HepG2 (cell line): ENCODE data around the gene CFAP90. TPM values are rescaled to one million over a fixed set of nuclear protein-coding genes. Genes with fewer than 3 reads are reported as not detected.

ENCODE experiments used
- ATAC-seq: fragments of 200-7000 bp; cut with Tn5 transposase; 3 replicates; pipeline ENCODE4 v1.9.1; 2020; ENCODE audit warnings: mild to moderate bottlenecking, moderate library complexity
- Bru-seq: library from RNA; stranded (reverse); fragments of 400-500 nt; gene quantifications from one replicate; lab custom pipeline; 2021; lab: Mats Ljungman, UMichigan
- BruChase-seq, 2 experiments: library from RNA; stranded (reverse); fragments of 400-500 nt; gene quantifications; one replicate each; lab custom pipeline; 2021; lab: Mats Ljungman, UMichigan
- BruUV-seq: library from RNA; stranded (reverse); fragments of 400-500 nt; replicated peaks from 2 replicates; lab custom pipeline; 2021; lab: Mats Ljungman, UMichigan
- CTCF ChIA-PET: fragments of 300-600 bp; formaldehyde crosslinking; extraction: SDS; loops from one replicate; lab custom pipeline; 2021; ENCODE audit warnings: low total read pairs, inconsistent platforms, low intra/inter-chr PET ratio; lab: Yijun Ruan, JAX
- POLR2A ChIA-PET: fragments of 350-600 bp; sonication (Branson Sonifier 250); formaldehyde crosslinking; loops from one replicate; lab custom pipeline; 2020; ENCODE audit warnings: antibody characterized with exemption, inconsistent platforms; lab: Yijun Ruan, JAX
- DNase-seq: peaks from one replicate; pipeline ENCODE4 v3.0.0-alpha.2; 2015; ENCODE audit warnings: low spot score
- FAIRE-seq: peaks from 3 replicates; lab custom pipeline; 2011; peaks lifted over from hg19 to GRCh38; lab: Jason Lieb, UNC
- H2AFZ ChIP-seq: one replicate; pipeline ENCODE4 v1.6.1; 2011; ENCODE audit warnings: low read length, inconsistent platforms
- H3K27ac ChIP-seq: fragments of 300-600 bp; 3 replicates; pipeline ENCODE4 v1.8.0; 2011; ENCODE audit warnings: mixed run types, mild to moderate bottlenecking, mixed read lengths, low read length, inconsistent platforms; ENCODE audit not compliant: insufficient read depth; ENCODE audit errors: extremely low read length
- H3K27me3 ChIP-seq, 2 experiments: fragments of 200-600 bp in 1 of 2; 2 replicates in 1 of 2; 3 replicates in 1 of 2; pipeline versions ENCODE4 v1.6.0 to v1.8.0; 2011; ENCODE audit warnings: low read length in 2 of 2, mild to moderate bottlenecking in 2 of 2, moderate library complexity in 2 of 2, inconsistent platforms in 1 of 2; ENCODE audit not compliant: insufficient read depth in 2 of 2, control insufficient read depth in 1 of 2
- H3K36me3 ChIP-seq, 2 experiments: fragments of 200-600 bp in 1 of 2; replicated peaks in 1 of 2; 2 replicates in 1 of 2; 3 replicates in 1 of 2; pipeline versions ENCODE4 v1.5.1 to v1.8.0; 2011; ENCODE audit warnings: low read length in 2 of 2, inconsistent platforms in 1 of 2; ENCODE audit not compliant: insufficient read depth in 2 of 2, control insufficient read depth in 1 of 2
- H3K4me1 ChIP-seq: 2 replicates; pipeline ENCODE4 v1.5.1; 2012; ENCODE audit warnings: low read length, inconsistent platforms; ENCODE audit not compliant: insufficient read depth
- H3K4me2 ChIP-seq: 2 replicates; pipeline ENCODE4 v1.6.0; 2011; ENCODE audit warnings: low read depth, low read length, inconsistent platforms
- H3K4me3 ChIP-seq, 3 experiments: fragments of 200-600 bp in 1 of 3; sonication (generic), shearing (Covaris generic) in 1 of 3; replicated peaks in 1 of 3; 2 replicates each; pipeline ENCODE4 v1.5.1; 2011 to 2016; ENCODE audit warnings: low read length in 3 of 3, inconsistent platforms in 2 of 3, low read depth in 2 of 3, mild to moderate bottlenecking in 2 of 3, control low read depth in 1 of 3, mixed read lengths in 1 of 3; ENCODE audit not compliant: insufficient read depth in 1 of 3
- H3K79me2 ChIP-seq: one replicate; pipeline ENCODE4 v1.6.1; 2011; ENCODE audit warnings: low read length, inconsistent platforms; ENCODE audit not compliant: insufficient read depth
- H3K9ac ChIP-seq: 2 replicates; pipeline ENCODE4 v1.6.0; 2011; ENCODE audit warnings: mild to moderate bottlenecking, low read depth, low read length, inconsistent platforms; ENCODE audit not compliant: insufficient read depth
- H3K9me3 ChIP-seq: 2 replicates; pipeline ENCODE4 v1.5.1; 2012; ENCODE audit warnings: mild to moderate bottlenecking, low read length
- H4K20me1 ChIP-seq: 2 replicates; pipeline ENCODE4 v1.6.0; 2011; ENCODE audit warnings: inconsistent platforms, mild to moderate bottlenecking, low read length, moderate library complexity; ENCODE audit not compliant: insufficient read depth
- PHF8 ChIP-seq: sonication (generic); formaldehyde crosslinking; IDR thresholded peaks from 2 replicates; pipeline ENCODE4 v1.5.0; 2020; ENCODE audit warnings: missing genetic modification reagents
- POGZ ChIP-seq: sonication (generic); formaldehyde crosslinking; IDR thresholded peaks from 2 replicates; pipeline ENCODE4 v1.4.0; 2020; ENCODE audit warnings: mild to moderate bottlenecking, missing genetic modification reagents
- SP2 ChIP-seq: sonication (generic); formaldehyde crosslinking; IDR thresholded peaks from 2 replicates; pipeline ENCODE4 v1.5.1; 2020; ENCODE audit warnings: mild to moderate bottlenecking, missing genetic modification reagents
- ZMYM4 ChIP-seq: sonication (generic); formaldehyde crosslinking; IDR thresholded peaks from 2 replicates; pipeline ENCODE4 v1.8.1; 2023; ENCODE audit warnings: mild to moderate bottlenecking, missing genetic modification reagents
- WGBS: methylation state at CpG from one replicate; pipeline ENCODE4 v1.1.6; 2017; ENCODE audit warnings: low lambda C conversion rate; 5-methylcytosine and 5-hydroxymethylcytosine counted together
- in situ Hi-C: cut with HindIII; loops from 2 replicates; pipeline ENCODE4 v1.10.0; 2017; ENCODE audit warnings: low pct_unique_long_range_greater_than_20kb; ENCODE audit not compliant: extremely low pct_ligation_motif_present
- intact Hi-C: fragments of 100-400 bp; cut with micrococcal nuclease; formaldehyde crosslinking; loops from one replicate; pipeline ENCODE4 v1.10.0; 2022; ENCODE audit not compliant: unreplicated experiment
- long read RNA-seq, 2 experiments: library from RNA in 1 of 2; library from polyadenylated mRNA in 1 of 2; stranded (forward) in 1 of 2; unstranded in 1 of 2; transcript quantifications; one replicate each; pipeline ENCODE4 v2.0.0, GENCODE V29; 2019 to 2022
- polyA minus RNA-seq, 3 experiments: library from RNA; depleted of rRNA, polyadenylated mRNA; stranded (reverse); fragments of >200 nt; gene quantifications; 2 replicates each; pipeline ENCODE4 v1.2.3, GENCODE V29; 2011; ENCODE audit warnings: low replicate concordance in 1 of 3
- polyA plus RNA-seq, 8 experiments: library from polyadenylated mRNA; depleted of rRNA in 3 of 8; stranded (reverse) in 7 of 8; unstranded in 1 of 8; fragments of >200 nt; fragmentation: Illumina TruSeq in 4 of 8; extraction: Trizol in 4 of 8; gene quantifications; 2 replicates each; pipeline versions ENCODE4 v1.2.1 to v1.2.3, GENCODE V29; 2011 to 2016; ENCODE audit warnings: low read depth in 4 of 8, missing spikeins in 1 of 8, mixed read lengths in 1 of 8; ENCODE audit not compliant: insufficient read depth in 1 of 8
- total RNA-seq, 5 experiments: library from RNA; depleted of rRNA; stranded (reverse); fragments of >200 nt; fragmentation: Illumina TruSeq; extraction: Trizol; gene quantifications; 2 replicates each; pipeline ENCODE4 v1.2.3, GENCODE V29; 2016; ENCODE audit warnings: low read depth in 1 of 5
- TF ChIP-seq, protein P1 (sequence below): sonication (generic); formaldehyde crosslinking; IDR thresholded peaks from 2 replicates; pipeline ENCODE4 v1.8.1; 2023; ENCODE audit warnings: mild to moderate bottlenecking, moderate library complexity, missing genetic modification reagents
- TF ChIP-seq, protein P2 (sequence below): sonication (generic); formaldehyde crosslinking; IDR thresholded peaks from 2 replicates; pipeline ENCODE4 v1.8.0; 2022; ENCODE audit warnings: mild to moderate bottlenecking, missing genetic modification reagents, moderate library complexity
- TF ChIP-seq, protein P3 (sequence below): sonication (generic); formaldehyde crosslinking; IDR thresholded peaks from 2 replicates; pipeline ENCODE4; 2020; ENCODE audit warnings: missing genetic modification reagents, mild to moderate bottlenecking, borderline replicate concordance
- TF ChIP-seq, protein P4 (sequence below): sonication (generic); formaldehyde crosslinking; IDR thresholded peaks from 2 replicates; pipeline ENCODE4 v1.5.0; 2020; ENCODE audit warnings: mild to moderate bottlenecking, missing genetic modification reagents, moderate library complexity

The CFAP90 gene, protein sequence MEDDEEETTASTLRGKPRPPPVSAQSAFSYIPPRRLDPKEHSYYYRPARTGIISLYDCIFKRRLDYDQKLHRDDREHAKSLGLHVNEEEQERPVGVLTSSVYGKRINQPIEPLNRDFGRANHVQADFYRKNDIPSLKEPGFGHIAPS
- 0.11 and 0.20 TPM in 2 replicates for total RNA-seq (2016; rRNA removed; fragmentation: Illumina TruSeq; extraction: Trizol)
- total RNA-seq (2016; cell fraction: cytosol; rRNA removed; fragmentation: Illumina TruSeq; extraction: Trizol; ENCODE audit: low read depth), result not detected in 2 replicates
- total RNA-seq (2016; cell fraction: insoluble cytoplasmic fraction; rRNA removed; fragmentation: Illumina TruSeq; extraction: Trizol), result not detected in 2 replicates
- not detected in 2 replicates for total RNA-seq (2016; cell fraction: membrane; rRNA removed; fragmentation: Illumina TruSeq; extraction: Trizol)
- not detected in 2 replicates for total RNA-seq (2016; cell fraction: nucleus; rRNA removed; fragmentation: Illumina TruSeq; extraction: Trizol)
- not detected in 2 replicates for polyA plus RNA-seq (2011; rRNA removed)
- not detected in 2 replicates for polyA plus RNA-seq (2011; cell fraction: cytosol; rRNA removed)
- not detected in 2 replicates for polyA plus RNA-seq (2011; cell fraction: nucleus; rRNA removed)
- 0.09 TPM in 1 of 2 replicates, not detected in the other for polyA plus RNA-seq (2012)
- polyA plus RNA-seq (2016; cell fraction: cytosol; fragmentation: Illumina TruSeq; extraction: Trizol; ENCODE audit: low read depth), result 0.10 TPM in 1 of 2 replicates, not detected in the other
- polyA plus RNA-seq (2016; cell fraction: insoluble cytoplasmic fraction; fragmentation: Illumina TruSeq; extraction: Trizol; ENCODE audit: low read depth), result not detected in 2 replicates
- 0.25 TPM in 1 of 2 replicates, not detected in the other for polyA plus RNA-seq (2016; cell fraction: membrane; fragmentation: Illumina TruSeq; extraction: Trizol; ENCODE audit: low read depth)
- polyA plus RNA-seq (2016; cell fraction: nucleus; fragmentation: Illumina TruSeq; extraction: Trizol; ENCODE audit: insufficient read depth, low read depth), result not detected in 2 replicates
- polyA minus RNA-seq (2011; rRNA and poly(A)+ RNA removed; ENCODE audit: low replicate concordance), result not detected in 2 replicates
- polyA minus RNA-seq (2011; cell fraction: cytosol; rRNA and poly(A)+ RNA removed), result not detected in 2 replicates
- not detected in 2 replicates for polyA minus RNA-seq (2011; cell fraction: nucleus; rRNA and poly(A)+ RNA removed)
- percentile 12 among the genes with signal in this experiment for Bru-seq, nascent RNA
- percentile 5 among the genes with signal in this experiment for BruChase-seq, experiment 1, labeled RNA remaining after a 6-hour chase
- BruChase-seq, experiment 2, labeled RNA remaining after a 2-hour chase, result percentile 12 among the genes with signal in this experiment
- long read RNA-seq, experiment 1, result 0 reads
- long read RNA-seq, experiment 2, partial matches to known transcripts, result 1 of 2 reads
- long read RNA-seq, experiment 2, other reads (novel, unspliced or antisense), result 1 of 2 reads

GRCh38 chr5:7850395-7851239, at the start of gene CFAP90:
TSS of gene CFAP90 (minus strand) at chr5:7851133. CDS start at chr5:7851021, 112 bp downstream.
- H3K4me1 ChIP-seq, result peaks cover 25% of the 10 kb centered on the region
- peak within 1 kb of the TSS; percentile 90 for H3K4me2 ChIP-seq
- peak within 1 kb of the TSS; percentile 12 for H2AFZ ChIP-seq
- intact Hi-C loops, result no loop called here
- peak within 1 kb of the TSS; percentile 54 to 71 (median 70) for H3K4me3 ChIP-seq
- H3K79me2 ChIP-seq, result no peaks in the 10 kb centered on the region
- BruUV-seq, result no TSS peak
- H3K9ac ChIP-seq, result peak within 1 kb of the TSS; percentile 62; the same call in 1 of the 2 replicates
- CTCF ChIA-PET, result no interaction called here
- H3K36me3 ChIP-seq, result no peaks in the 10 kb centered on the region
- POLR2A ChIA-PET, result interaction anchor here (1.3 to 3.6 kb wide), 3 partner anchors 10 to 22 kb away, joined by 4 to 18 read pairs (median 4); partner anchors contain the start of genes FASTKD3 and MTRR
- peak; percentile 92 for ATAC-seq
- peak; percentile 49 for DNase-seq
- H4K20me1 ChIP-seq, result no peaks in the 10 kb centered on the region
- 0% methylated on average over 7 of the region's 76 CpGs for WGBS
- FAIRE-seq, result no peak
- H3K27me3 ChIP-seq, result peaks cover 3 to 17% of the 10 kb centered on the region in 2 experiments; a peak in 2 of 5 replicates
- in situ Hi-C loops, result no loop called here
- H3K9me3 ChIP-seq, result no peaks in the 10 kb centered on the region
- peak within 1 kb of the TSS; percentile 46 for H3K27ac ChIP-seq
- TF ChIP-seq, protein P1, sequence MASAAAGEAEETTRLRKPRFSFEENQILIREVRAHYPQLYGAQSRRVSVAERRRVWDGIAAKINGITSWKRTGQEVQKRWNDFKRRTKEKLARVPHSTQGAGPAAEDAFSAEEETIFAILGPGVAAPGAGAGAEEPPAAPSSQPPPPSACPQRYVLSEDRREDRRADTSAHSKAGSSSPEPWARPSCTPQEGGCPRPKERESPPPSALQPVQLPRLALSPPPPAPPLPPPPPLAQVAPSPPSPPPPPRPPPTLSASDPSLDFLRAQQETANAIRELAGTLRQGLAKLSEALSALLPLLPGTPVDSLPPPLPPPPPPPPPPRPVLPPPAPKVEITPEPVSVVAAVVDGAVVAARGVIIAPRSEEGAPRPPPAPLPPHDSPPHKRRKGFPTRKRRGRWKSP (CRISPR knock-in tag), result peak; percentile 53; the same call in 1 of the 2 replicates
- TF ChIP-seq POGZ (CRISPR knock-in tag) (no peak), SP2 (CRISPR knock-in tag) (0 out of 2 replicates have a peak, but pooled peaks have one; percentile 28), ZMYM4 (0 out of 2 replicates have a peak, but pooled peaks have one; percentile 21), PHF8 (peak; percentile 56; the same call in 1 of the 2 replicates)
- TF ChIP-seq, protein P2, sequence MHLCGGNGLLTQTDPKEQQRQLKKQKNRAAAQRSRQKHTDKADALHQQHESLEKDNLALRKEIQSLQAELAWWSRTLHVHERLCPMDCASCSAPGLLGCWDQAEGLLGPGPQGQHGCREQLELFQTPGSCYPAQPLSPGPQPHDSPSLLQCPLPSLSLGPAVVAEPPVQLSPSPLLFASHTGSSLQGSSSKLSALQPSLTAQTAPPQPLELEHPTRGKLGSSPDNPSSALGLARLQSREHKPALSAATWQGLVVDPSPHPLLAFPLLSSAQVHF (CRISPR knock-in tag), result no peak
- TF ChIP-seq, protein P3, sequence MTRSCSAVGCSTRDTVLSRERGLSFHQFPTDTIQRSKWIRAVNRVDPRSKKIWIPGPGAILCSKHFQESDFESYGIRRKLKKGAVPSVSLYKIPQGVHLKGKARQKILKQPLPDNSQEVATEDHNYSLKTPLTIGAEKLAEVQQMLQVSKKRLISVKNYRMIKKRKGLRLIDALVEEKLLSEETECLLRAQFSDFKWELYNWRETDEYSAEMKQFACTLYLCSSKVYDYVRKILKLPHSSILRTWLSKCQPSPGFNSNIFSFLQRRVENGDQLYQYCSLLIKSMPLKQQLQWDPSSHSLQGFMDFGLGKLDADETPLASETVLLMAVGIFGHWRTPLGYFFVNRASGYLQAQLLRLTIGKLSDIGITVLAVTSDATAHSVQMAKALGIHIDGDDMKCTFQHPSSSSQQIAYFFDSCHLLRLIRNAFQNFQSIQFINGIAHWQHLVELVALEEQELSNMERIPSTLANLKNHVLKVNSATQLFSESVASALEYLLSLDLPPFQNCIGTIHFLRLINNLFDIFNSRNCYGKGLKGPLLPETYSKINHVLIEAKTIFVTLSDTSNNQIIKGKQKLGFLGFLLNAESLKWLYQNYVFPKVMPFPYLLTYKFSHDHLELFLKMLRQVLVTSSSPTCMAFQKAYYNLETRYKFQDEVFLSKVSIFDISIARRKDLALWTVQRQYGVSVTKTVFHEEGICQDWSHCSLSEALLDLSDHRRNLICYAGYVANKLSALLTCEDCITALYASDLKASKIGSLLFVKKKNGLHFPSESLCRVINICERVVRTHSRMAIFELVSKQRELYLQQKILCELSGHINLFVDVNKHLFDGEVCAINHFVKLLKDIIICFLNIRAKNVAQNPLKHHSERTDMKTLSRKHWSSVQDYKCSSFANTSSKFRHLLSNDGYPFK (CRISPR knock-in tag), result peak; percentile 23; the same call in 1 of the 2 replicates
- TF ChIP-seq, protein P4, sequence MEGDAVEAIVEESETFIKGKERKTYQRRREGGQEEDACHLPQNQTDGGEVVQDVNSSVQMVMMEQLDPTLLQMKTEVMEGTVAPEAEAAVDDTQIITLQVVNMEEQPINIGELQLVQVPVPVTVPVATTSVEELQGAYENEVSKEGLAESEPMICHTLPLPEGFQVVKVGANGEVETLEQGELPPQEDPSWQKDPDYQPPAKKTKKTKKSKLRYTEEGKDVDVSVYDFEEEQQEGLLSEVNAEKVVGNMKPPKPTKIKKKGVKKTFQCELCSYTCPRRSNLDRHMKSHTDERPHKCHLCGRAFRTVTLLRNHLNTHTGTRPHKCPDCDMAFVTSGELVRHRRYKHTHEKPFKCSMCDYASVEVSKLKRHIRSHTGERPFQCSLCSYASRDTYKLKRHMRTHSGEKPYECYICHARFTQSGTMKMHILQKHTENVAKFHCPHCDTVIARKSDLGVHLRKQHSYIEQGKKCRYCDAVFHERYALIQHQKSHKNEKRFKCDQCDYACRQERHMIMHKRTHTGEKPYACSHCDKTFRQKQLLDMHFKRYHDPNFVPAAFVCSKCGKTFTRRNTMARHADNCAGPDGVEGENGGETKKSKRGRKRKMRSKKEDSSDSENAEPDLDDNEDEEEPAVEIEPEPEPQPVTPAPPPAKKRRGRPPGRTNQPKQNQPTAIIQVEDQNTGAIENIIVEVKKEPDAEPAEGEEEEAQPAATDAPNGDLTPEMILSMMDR (CRISPR knock-in tag), result peak; percentile 48
